GF-D8 (cell line): Measurements from ENCODE around the gene IKZF4.
A peak's percentile ranks its signal among the peaks of the same experiment; 100 is the strongest.

ENCODE experiments used
- DNase-seq: peaks from one replicate; lab custom pipeline; 2025; lab: John Stamatoyannopoulos, UW

The IKZF4 gene

GRCh38 chr12:56082967-56083366, 62.1 kb downstream of the IKZF4 start:
- DNase-seq = no peak

DNA sequence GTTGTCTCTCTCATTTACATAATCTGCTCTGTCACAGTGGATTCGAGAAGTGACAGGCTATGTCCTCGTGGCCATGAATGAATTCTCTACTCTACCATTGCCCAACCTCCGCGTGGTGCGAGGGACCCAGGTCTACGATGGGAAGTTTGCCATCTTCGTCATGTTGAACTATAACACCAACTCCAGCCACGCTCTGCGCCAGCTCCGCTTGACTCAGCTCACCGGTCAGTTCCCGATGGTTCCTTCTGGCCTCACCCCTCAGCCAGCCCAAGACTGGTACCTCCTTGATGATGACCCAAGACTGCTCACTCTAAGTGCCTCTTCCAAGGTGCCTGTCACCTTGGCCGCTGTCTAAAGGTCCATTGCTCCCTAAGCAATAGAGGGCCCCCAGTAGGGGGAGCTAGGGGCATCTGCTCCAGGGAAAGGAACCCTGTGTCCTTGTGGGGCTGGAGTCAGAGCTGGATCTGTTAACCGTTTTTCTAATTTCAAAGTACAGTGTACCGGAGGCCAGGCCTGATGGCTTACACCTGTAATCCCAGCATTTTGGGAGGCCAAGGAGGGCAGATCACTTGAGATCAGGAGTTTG, 64.2 kb downstream of the IKZF4 start:
- DNase-seq = peak; percentile 4

GRCh38 chr12:56086096-56086495, 65.3 kb downstream of the IKZF4 start:
- no peak for DNase-seq

DNA sequence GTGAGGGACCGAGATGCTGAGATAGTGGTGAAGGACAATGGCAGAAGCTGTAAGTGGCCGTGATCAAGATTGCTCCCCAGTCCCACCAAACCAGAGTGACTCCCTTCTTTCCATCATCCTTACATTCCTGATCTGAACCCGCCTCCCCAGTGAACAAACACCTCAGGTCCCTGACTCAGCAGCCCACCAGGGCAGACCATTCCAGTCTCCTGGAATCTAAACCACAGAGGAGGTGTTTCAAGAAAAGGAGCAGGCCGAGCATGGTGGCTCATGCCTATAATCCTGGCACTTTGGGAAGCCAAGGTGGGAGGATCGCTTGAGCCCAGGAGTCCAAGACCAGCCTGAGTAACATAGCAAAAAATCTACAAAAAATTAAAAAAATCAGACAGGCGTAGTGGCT, 65.8 kb downstream of the IKZF4 start:
- DNase-seq = no peak

DNA sequence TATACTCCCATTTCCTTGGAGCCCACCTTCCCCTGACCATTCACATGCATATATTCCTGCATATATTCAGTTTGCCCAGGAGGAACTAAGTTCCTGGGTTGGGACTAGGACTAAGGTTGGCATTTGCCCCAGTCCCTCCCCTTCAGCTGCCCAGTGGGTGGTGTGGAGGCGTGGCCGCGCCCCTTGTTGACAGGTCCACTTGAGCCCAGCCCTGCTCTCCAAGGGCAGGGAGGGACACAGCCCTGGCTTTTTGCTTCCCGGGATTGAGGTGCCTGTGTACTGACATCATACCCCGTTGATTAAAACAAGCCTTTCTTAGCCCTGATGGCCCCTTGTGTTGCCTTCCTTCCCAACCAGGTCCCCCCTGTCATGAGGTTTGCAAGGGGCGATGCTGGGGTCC, 66.4 kb downstream of the IKZF4 start:
- no peak for DNase-seq
